HG03520 (cell line): ENCODE results near the gene ELMO3.
A peak's percentile ranks its signal among the peaks of the same experiment; 100 is the strongest.

Source experiments
- ATAC-seq: cut with Tn5 transposase; IDR thresholded peaks from one replicate; pipeline ENCODE4 v1.9.1; 2021; ENCODE audit warnings: mild to moderate bottlenecking, moderate library complexity; ENCODE audit not compliant: unreplicated experiment

ELMO3 gene, protein sequence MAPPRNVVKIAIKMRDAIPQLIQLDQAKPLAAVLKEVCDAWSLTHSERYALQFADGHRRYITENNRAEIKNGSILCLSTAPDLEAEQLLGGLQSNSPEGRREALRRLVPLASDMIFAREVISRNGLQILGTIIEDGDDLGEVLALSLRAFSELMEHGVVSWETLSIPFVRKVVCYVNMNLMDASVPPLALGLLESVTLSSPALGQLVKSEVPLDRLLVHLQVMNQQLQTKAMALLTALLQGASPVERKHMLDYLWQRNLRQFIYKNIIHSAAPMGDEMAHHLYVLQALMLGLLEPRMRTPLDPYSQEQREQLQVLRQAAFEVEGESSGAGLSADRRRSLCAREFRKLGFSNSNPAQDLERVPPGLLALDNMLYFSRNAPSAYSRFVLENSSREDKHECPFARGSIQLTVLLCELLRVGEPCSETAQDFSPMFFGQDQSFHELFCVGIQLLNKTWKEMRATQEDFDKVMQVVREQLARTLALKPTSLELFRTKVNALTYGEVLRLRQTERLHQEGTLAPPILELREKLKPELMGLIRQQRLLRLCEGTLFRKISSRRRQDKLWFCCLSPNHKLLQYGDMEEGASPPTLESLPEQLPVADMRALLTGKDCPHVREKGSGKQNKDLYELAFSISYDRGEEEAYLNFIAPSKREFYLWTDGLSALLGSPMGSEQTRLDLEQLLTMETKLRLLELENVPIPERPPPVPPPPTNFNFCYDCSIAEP

DNA sequence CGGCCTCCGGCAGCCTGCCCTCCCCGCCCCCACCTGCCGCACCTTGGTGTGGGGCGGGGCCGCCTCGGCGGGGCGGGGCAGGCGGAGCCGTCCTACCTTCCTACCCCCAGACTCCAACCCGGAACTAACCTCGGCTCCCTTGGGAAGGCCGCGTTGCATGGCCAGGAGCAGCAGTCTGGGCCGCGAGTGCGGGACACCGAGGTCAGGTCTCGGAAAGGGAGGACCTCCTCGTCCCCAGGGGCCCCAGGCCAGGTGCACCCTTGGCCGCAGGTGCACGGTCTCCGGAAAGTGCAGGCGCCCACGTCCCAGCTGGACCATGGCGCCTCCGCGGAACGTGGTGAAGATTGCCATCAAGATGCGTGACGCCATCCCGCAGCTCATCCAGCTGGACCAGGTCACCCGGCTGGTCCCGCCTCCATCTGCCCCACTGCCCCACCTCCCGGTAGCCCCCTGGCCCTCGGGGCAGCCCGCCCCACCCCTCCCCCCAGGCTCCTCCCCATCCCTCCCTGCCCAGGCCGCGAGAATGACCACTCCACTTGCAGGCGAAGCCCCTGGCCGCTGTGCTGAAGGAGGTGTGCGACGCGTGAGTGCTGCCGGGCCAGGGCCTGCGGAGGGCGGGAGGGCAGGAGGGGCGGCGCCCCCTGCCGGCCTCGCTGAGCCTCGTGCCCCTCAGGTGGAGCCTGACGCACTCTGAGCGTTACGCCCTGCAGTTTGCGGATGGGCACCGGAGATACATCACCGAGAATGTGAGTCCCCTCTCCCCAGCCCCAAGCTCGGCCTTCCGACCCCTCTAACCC is at the start of gene ELMO3:
ELMO3 (plus strand) TSS at position 121 of the 797 bp plus-strand sequence; CDS start at position 317, 196 bp downstream.
- no peak for ATAC-seq

DNA sequence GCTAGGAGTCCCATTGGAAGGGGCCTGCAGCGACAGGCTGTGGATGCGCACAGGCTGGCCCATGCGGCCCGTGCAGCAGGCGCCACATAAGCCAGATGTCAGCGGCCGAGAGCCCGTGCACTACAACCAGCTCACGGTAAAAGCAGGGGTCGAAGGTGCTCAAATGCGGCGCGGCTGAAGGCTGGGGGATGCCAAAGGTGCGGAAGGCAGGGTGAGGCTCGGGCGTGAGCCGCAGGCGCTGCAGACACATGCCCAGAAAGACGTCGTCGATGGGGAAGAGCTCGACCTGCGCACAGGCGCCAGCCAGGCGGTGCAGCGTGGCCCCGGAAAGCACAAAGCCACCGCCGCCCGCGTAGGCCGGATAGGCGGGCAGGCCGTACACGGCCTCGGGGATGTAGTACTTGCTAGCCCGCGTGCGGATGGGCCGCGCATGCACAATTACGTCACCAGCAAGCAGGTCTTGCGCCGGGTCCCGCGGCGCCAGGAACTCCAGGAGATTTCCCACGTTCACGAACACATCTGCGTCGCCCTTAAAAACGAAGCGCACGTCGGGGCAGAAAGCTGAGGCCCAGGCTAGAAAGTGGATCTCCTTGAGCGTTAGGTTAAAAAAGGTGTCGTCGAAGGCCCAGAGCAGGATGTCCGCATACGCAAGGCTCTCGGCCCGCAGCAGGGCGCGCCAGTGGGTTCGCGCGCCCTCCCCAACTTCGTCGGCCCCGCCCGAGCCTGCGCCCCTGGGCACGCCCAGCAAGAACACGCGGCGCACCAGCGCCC is 49.5 kb upstream of the ELMO3 start:
- ATAC-seq = no peak

DNA sequence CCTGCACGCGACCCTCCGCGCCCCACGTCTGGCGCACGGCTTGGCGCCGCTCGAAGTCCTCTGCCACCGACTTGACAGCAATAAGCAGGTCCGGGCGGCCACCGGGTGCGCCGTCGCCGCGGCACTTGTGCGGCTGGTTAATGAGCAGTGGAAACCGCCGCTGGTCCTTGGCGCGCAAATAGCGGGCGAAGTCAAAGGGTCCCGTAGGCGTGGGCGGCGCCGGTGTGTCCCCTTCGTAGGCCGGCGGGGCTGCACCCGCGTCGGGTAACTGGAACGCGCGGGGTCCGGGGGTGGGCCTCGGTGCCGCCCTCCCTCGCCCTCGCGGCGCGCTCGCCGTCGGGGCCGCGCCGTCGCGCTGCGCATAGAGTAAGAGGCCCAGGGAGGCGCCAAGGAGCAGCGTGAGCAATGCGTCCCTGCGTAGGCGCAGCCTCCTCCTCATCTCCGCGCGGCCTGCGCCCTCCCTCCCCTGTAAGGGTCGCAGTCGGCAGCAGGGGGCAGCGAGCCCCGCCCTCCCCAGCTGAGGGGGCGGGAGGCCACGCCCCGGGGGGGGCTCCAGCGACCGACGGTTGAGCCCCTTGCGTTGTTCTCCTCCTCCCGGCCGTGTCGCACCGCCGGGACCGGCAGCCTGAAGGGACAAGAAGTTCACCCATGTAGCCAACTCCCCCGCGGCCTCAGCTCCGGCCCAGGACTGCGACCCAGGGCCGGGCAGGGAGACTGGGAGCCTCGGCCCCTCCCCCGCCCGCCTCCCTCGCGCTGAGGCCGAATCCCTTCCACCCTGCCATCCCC is 48.7 kb upstream of the ELMO3 start:
- no peak for ATAC-seq

DNA sequence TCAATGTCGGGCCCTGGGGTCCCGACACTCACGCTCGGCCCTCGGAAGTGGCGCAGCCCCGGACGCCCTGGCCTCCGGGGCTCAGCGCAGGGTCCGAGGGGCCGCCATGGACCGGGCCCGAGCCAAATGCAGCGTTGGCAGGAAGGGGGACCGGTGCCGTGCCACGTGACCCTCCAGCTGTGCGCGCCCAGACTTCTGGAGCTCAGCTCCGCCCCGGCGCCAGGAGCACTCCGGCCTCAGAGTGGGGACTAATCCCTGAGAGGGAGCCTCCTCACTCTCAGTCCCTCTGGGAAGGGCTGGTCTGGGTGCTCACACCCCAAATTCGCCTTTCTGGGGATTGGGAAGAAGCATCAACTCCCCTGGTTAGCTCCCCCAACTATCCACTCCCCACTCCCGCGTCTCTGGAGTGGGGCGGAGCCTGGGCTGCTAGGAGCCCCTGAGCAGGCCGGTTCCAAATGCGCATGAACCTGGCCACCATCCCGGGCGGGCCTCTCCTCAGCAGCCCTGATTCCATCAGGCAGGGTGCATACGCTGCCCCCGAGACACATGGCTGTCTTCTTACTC is 48.0 kb upstream of the ELMO3 start, which contains the start of gene B3GNT9:
B3GNT9 (minus strand) TSS at position 166 of the 564 bp plus-strand sequence. CDS start 513 bp downstream, outside the sequence.
- ATAC-seq = no peak

DNA sequence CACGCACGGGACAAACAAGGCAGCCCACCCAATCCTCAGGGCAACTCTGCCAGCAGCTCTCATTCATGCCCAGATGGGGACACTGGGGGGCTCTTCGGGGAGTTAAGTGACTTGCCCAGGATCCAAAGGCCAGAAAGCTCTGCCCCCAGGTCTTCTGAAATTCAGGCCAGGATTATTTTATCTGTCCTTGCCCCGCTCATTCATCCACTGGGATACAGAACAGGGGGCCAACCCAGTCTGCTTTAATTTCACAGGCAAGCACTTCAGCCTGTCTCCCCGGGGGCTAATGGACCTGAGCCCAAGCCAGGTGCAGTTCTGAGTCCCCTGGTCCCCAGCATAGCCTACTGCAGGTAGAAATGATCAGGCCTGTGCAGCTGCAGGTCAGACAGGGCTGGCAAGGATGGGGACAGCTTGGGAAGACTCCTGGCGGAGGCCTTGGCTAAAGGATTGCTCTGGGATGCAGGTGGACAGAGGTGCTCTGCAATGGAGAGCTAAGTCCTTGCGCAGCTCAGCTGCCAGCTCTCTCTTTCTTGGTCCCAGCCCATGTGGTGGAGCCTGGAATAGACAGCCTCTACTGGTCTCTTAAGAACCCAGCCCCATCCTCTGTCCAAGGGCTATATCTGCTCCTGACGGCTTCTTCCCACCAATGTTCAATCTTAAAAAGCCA is 47.4 kb upstream of the ELMO3 start:
- no peak for ATAC-seq

DNA sequence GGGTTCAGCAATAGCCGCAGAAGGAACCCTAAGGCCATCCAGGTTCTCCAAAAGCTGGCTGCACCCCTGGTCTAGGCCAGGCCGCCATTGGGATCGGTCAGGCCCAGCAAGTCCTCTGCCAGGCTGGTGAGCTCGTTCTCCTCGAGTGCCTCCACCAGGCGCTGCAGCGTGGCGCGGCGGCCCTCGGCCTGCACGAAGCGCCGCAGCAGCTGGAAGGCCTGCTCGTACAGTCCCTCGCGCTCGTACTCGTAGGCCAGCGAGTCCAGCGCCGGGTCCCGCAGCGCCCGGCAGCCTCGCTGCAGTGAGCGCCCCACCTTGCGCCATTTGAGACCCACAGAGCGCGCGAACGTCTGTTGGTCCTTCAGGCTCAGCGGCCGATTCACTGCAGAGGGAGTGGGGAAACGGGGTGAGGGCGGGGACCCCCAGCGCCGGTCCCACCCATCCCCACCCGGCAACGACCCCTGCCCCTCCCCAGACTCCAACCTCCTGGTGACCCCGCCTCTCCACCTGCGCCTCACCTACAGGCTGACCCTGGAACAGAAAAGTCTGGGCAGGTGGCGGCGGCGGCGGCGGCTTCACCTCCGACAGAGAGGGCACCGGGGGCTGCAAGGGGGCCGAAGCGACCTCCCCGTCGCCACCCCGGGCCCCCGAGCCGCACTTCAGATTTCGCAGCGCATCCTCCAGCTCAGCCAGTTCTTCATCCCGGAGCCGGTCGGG is 44.2 kb upstream of the ELMO3 start:
- no peak for ATAC-seq

DNA sequence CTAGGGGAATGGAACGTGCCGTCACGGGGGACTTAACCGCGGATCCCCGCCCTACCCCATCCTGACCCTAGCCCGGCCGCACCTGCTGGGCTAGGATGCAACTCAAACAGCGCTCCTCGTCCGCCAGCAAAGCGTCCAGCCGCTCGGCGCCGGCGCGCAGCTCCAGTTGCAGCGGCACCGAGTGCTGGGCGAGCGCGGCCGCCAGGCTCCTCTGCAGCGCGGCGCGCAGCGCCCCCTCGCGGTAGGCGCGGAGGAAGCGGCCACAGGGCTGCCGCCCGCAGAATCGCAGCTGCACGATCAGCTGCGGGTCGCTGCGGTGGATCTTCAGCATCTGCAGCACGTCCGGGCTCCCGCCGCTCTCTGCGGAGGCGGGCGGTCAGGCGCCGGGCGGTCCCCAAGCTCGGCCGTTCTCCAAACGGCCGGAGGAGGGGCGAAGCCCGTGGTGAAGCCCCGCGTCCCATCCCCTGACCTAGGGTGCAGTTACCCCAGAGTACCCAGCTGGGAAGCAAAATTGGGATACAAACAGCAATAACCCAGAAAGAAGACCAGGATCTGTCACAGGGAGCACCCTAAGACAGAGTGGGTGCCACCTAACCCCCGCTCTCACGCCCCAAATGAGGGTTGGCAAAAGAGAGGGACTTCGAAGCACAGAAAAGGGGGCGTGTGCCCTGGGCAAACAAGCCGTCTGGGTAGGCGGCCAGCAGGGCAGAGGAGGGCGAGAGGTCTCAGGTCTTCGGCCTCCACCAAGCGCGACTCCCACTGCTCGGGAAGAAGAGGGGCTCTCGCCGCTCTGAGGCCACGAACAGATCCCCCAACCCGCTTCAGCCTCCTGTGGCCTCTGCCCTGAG is 43.4 kb upstream of the ELMO3 start:
- ATAC-seq = no peak

DNA sequence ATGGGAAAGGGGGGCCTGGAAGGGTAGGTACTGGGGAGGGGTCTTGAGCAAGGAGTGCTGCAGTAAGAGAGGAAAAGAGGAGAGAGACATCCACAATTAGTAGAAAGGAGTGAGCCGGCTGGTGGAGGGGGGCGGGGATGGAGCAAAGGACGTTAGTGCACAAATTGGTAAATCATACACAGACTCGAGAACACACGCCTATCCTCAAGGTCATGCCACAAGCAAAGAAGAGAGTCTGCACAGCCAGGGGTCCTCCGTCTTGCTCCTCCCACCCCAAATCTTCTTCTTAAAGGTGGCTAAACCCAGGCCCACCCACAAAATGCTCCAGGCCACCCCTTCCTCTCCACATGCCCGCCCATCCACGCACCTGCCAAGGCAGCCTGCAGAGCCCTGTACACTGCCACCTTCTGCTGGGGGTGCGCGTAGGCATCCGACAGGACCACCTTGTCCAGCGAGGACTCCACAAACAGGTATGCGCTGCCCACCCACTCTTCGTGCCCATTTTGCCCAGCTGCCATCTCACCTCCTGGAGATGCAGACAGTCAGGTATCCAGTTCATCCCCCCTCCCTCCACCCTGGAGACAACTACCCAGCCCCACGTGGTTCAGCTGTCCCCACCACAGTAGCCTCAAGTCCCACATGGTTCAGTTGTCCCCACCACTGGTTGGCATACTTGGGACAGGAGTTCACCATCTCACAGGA is 42.6 kb upstream of the ELMO3 start:
- ATAC-seq = no peak

DNA sequence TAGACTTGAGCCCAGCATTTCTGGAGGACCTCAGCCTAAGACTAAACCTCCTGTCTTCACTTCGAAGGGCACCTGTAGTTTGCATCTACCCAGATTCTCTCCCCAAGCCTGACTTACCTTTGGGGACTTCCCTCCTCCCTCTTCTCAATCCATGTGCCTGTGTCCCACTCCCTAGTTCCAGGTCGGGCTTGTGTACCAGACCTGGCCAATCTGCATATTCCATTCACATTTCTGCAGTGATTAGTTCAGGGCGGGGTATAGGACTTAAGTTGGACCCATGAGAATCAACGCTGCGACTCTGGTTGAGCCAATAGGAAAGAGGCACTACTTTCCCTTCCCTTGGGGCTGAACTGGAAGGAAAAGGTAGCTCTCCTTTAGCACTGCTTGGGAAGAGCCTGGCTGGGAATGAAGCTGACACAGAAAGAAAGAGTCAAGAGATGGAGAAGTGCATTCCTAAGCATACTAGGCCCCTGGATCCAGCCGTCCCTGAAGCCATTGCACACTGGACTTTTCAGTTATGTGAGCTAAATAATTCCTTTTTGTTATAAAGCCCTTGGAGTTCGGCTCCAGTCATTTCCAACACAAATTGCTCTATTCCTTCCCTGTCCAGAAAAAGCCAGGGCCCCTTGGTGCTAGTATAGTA is 41.7 kb upstream of the ELMO3 start:
- no peak for ATAC-seq

DNA sequence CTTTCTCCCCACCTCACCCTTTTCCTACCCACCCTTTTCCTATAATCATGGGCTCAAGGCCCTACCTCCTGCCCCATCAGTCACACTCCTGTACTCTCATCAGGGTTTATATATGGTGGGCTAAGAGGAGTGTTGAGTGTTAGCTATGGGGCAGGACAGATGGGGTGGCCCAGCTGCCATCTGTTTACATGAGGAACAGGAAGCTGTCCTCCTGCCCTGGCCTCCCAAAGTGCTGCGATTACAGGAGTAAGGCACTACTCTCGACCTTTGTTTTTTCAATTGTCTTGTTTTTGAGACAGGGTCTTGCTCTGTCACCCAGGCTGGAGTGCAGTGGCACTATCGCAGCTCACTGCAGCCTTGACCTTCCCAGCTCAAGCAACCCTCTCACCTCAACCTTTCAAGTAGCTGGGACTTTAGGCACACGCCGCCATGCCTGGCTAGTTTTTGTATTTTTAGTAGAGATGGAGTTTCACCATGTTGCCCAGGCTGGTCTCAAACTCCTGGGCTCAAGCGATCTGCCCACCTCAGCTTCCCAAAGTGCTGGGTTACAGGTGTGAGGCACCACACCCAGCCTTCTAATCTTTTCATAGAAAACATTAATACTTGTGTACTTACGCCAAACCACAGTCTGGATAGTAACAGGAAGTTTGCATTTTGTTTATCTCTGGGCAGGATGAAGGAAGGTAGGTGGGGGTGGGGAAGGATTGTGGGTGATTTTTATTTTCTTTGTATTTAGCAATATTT is 40.9 kb upstream of the ELMO3 start:
- no peak for ATAC-seq

DNA sequence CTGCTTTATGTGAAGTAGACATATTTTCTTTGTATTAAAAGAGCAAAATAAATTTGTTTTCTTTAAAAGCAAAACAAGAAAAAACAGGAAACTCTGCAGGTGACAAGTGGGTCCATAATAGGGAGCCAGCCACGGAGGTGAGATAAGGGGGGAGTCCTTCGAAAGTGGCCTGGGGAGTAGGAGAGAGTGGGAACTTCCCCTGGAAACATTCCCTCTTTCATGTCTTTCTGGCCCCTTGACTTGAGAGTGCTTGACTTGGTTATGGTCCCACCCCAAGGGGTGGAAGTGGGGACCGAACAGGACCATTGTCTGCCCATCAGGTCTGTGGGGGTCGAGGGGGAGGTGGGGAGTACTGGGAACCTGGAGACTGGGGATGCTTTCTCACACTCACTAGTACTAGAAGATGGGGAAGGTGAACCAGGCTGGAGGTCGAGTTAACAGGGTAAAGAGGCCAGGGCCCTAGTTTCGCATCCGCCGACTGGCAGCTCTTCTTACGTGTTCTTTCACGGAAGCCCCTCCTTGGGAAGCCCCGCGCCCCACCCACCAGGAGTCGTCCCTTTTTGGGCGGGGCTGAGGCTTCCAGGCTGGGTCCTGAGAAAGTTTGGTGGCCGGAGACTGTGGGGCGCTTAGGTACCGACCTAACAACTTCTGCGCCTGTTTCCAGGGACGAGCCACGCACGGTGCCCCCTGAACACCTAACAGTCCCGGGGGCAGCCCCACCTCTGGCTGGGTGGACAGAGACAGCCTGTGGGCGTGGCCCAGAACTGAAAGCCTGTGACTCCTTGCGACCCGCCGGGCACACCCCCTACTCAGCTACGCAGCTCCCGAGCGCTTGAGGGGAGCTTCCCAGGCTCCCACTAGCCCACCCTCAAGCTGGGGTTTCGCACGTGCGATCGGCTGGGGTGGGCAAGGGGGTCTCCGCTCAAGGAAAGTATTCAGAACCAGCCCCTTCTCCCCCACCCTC is 40.0 kb upstream of the ELMO3 start:
- peak; percentile 29 for ATAC-seq

DNA sequence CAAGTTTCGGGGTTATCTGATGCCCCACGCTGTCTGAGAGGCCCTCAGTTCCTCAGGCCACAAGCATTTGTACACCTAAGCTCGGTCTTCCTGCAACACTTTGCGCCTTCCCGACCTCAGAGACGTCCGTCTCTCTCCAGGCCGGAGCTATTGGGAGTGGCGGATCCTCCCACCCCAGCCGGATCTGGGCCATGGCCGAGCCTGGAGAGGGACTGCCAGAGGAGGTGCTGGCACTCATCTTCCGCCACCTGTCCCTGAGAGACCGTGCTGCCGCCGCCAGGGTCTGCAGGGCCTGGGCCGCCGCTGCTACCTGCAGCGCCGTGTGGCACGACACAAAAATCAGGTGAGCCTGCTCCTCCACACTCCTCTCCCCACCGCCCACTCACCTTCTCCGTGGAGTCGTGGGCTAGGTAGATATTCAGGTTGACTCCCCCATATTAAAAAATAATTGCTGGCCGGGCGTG is 37.3 kb upstream of the ELMO3 start:
- ATAC-seq = no peak

DNA sequence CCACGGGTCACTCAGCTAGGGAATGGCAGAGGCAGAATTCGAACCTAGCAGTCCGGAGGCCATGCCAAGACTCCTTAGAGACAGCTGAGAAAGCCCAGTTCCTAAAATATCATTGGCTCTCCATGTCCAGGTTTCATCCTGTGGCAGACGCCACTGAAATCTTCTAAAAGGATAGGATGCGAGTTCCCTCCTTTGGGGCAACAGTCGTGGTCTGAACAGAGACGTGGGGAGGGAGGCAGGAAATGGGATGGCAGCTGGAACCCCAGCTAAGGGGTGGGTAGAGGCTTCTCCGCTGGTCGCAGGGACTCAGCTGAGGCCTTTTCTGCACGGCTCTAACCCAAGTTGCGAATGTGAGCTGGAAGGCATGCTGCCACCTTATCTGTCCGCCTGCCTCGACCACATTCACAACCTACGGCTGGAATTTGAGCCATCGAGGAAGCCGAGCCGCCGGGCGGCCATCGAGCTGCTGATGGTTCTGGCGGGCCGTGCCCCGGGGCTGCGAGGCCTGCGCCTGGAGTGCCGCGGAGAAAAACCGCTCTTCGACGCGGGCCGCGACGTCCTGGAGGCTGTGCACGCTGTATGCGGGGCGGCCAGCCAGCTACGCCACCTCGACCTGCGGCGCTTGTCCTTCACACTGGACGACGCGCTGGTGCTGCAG is 36.3 kb upstream of the ELMO3 start:
- ATAC-seq = no peak
